A549 treated with Hydrocortisone at 1 μM for 4 hours (cell line): ENCODE measurements around the gene C20orf202. TPM values are rescaled to one million over a fixed set of nuclear protein-coding genes. Genes with fewer than 3 reads are reported as not detected.

Experiments used
- total RNA-seq: library from RNA; stranded (reverse); fragments of 200-300 nt; extraction: Qiagen RNA extraction; gene quantifications from 5 replicates; pipeline ENCODE4 v1.2.3, GENCODE V29; 2022

C20orf202 gene
- 0.07 TPM in 1 of 5 replicates, not detected in the others for total RNA-seq

DNA sequence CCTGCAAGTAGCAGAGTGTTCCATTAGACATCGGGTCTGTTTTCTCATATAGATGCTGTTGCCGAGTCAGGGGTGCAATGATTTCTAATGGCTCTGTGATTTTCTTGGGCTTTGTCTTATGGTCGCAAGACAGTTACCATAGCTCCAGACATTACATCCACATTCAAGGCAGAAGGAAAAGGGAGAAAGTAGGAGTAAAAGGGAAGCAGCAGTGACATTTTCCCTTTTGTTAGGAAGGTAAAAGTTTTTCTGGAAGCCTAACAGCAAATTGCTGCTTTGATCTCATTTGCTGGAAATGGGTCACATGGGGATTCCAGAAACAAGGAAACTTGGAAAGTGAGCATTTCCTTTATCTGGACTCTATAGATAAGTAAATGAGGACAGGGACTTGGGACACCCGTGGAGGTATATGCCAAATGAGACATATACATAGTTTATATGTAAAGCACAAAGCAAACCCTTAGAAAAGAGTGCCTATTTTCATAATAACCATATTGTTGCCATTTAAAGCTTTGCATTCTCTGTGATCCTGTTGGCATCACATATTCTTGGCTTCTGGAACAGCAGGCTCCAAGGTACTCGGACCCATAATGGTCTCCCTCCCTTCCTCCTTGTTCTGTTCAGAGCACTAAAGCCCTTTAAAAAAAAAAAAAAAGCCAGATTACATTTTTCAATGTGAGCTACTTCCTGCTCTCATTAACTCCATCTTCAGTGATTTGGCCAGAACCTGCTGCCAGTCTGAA is at the start of gene C20orf202:
Gene C20orf202 (plus strand): TSS at position 693 of the 743 bp plus-strand sequence. CDS start 132 bp downstream, outside the sequence.

GRCh38 chr20:1184638-1185315 is 18.5 kb upstream of the C20orf202 start, which contains the start of gene TMEM74B:
TMEM74B (minus strand) TSS chr20:1184981; CDS start chr20:1183801, 1,180 bp downstream.

GRCh38 chr20:1225783-1226654 is 22.8 kb downstream of the C20orf202 start, which contains the start of gene RAD21L1:
RAD21L1 (plus strand) TSS chr20:1226044; CDS start chr20:1228454, 2,410 bp downstream.

Other genes with a start within 250 kb of the C20orf202 start
- not detected in 5 replicates for gene RSPO4, start 201.1 kb upstream of the C20orf202 start, total RNA-seq
- 213 to 231 TPM (median 218 TPM) in 5 replicates for gene PSMF1, start 84.9 kb upstream of the C20orf202 start, total RNA-seq
- 2.5 to 4.5 TPM (median 3.4 TPM) in 5 replicates for gene TMEM74B, start 18.5 kb upstream of the C20orf202 start, total RNA-seq
- not detected in 5 replicates for gene RAD21L1, start 22.6 kb downstream of the C20orf202 start, total RNA-seq
- 3.9 to 4.8 TPM (median 4.1 TPM) in 5 replicates for gene SNPH, start 62.8 kb downstream of the C20orf202 start, total RNA-seq
- gene SDCBP2, start 125.7 kb downstream of the C20orf202 start, total RNA-seq, result 1.3 to 2.4 TPM (median 2.1 TPM) in 5 replicates
- 512 to 542 TPM (median 533 TPM) in 5 replicates for gene FKBP1A, start 189.6 kb downstream of the C20orf202 start, total RNA-seq